ENCODE data around the gene SGPP2.

Gene SGPP2

GRCh38 chr2:222591661-222592060 is 167.3 kb downstream of the SGPP2 start:
- no peaks in the 10 kb centered on the region for H3F3A ChIP-seq (ENCODE audit: control insufficient read depth, insufficient read depth)
- no peak overlapping the region for H3K27ac ChIP-seq (ENCODE audit: low read depth, low read length)
- TF ChIP-seq CTCF (IDR thresholded peaks at IDR 0.05; ENCODE audit: low read depth, low read length, poor library complexity, severe bottlenecking) (no peak), EZH2phosphoT487 (IDR thresholded peaks at IDR 0.05; ENCODE audit: borderline replicate concordance, low read length) (no peak)
- no peak overlapping the region for H3K4me2 ChIP-seq (ENCODE audit: low read length)
- H3K27me3 ChIP-seq (ENCODE audit: control insufficient read depth, low read length), result no peaks in the 10 kb centered on the region
- no peaks in the 10 kb centered on the region for H3K4me1 ChIP-seq (ENCODE audit: control insufficient read depth, low read length)
- H4K20me1 ChIP-seq (ENCODE audit: control insufficient read depth, insufficient read depth, low read depth, low read length), result no peaks in the 10 kb centered on the region
- H3K36me3 ChIP-seq (ENCODE audit: control insufficient read depth, low read length), result peaks cover 56% of the 10 kb centered on the region
- no peak overlapping the region for H3K4me3 ChIP-seq (ENCODE audit: low read length)
- H3K9me2 ChIP-seq (replicated peaks; ENCODE audit: control insufficient read depth, low read length), result no peaks in the 10 kb centered on the region
- H3K79me2 ChIP-seq (ENCODE audit: control insufficient read depth, low read length), result peaks cover 18% of the 10 kb centered on the region
- H3K9me3 ChIP-seq (ENCODE audit: control insufficient read depth, insufficient read depth, low read length), result no peaks in the 10 kb centered on the region

GRCh38 chr2:222592176-222592575 is 167.8 kb downstream of the SGPP2 start:
- TF ChIP-seq CTCF (IDR thresholded peaks at IDR 0.05; ENCODE audit: low read depth, low read length, poor library complexity, severe bottlenecking), result no peak
- TF ChIP-seq EZH2phosphoT487 (IDR thresholded peaks at IDR 0.05; ENCODE audit: borderline replicate concordance, low read length), result no peak
- Histone ChIP-seq H3K79me2 (ENCODE audit: control insufficient read depth, low read length) (peaks cover 18% of the 10 kb centered on the region), H3K27ac (ENCODE audit: low read depth, low read length) (no peak overlapping the region), H3K9me2 (replicated peaks; ENCODE audit: control insufficient read depth, low read length) (no peaks in the 10 kb centered on the region), H3K4me1 (ENCODE audit: control insufficient read depth, low read length) (no peaks in the 10 kb centered on the region), H3K9me3 (ENCODE audit: control insufficient read depth, insufficient read depth, low read length) (no peaks in the 10 kb centered on the region), H4K20me1 (ENCODE audit: control insufficient read depth, insufficient read depth, low read depth, low read length) (no peaks in the 10 kb centered on the region), H3F3A (ENCODE audit: control insufficient read depth, insufficient read depth) (no peaks in the 10 kb centered on the region), H3K36me3 (ENCODE audit: control insufficient read depth, low read length) (peaks cover 61% of the 10 kb centered on the region), H3K27me3 (ENCODE audit: control insufficient read depth, low read length) (no peaks in the 10 kb centered on the region), H3K4me3 (ENCODE audit: low read length) (no peak overlapping the region), H3K4me2 (ENCODE audit: low read length) (no peak overlapping the region)

GRCh38 chr2:222594679-222595078 is 170.3 kb downstream of the SGPP2 start:
- no peaks in the 10 kb centered on the region for H3K4me1 ChIP-seq (ENCODE audit: control insufficient read depth, low read length)
- peaks cover 86% of the 10 kb centered on the region for H3K36me3 ChIP-seq (ENCODE audit: control insufficient read depth, low read length)
- H3K9me3 ChIP-seq (ENCODE audit: control insufficient read depth, insufficient read depth, low read length), result no peaks in the 10 kb centered on the region
- no peaks in the 10 kb centered on the region for H3K27me3 ChIP-seq (ENCODE audit: control insufficient read depth, low read length)
- H3K79me2 ChIP-seq (ENCODE audit: control insufficient read depth, low read length), result peaks cover 18% of the 10 kb centered on the region
- no peaks in the 10 kb centered on the region for H3F3A ChIP-seq (ENCODE audit: control insufficient read depth, insufficient read depth)
- H3K27ac ChIP-seq (ENCODE audit: low read depth, low read length), result no peak overlapping the region
- H3K4me2 ChIP-seq (ENCODE audit: low read length), result no peak overlapping the region
- H4K20me1 ChIP-seq (ENCODE audit: control insufficient read depth, insufficient read depth, low read depth, low read length), result no peaks in the 10 kb centered on the region
- H3K4me3 ChIP-seq (ENCODE audit: low read length), result no peak overlapping the region
- H3K9me2 ChIP-seq (replicated peaks; ENCODE audit: control insufficient read depth, low read length), result no peaks in the 10 kb centered on the region
- TF ChIP-seq EZH2phosphoT487 (IDR thresholded peaks at IDR 0.05; ENCODE audit: borderline replicate concordance, low read length) (no peak), CTCF (IDR thresholded peaks at IDR 0.05; ENCODE audit: low read depth, low read length, poor library complexity, severe bottlenecking) (no peak)

GRCh38 chr2:222595581-222595980 is 171.2 kb downstream of the SGPP2 start:
- Histone ChIP-seq H3K27ac (ENCODE audit: low read depth, low read length) (no peak overlapping the region), H4K20me1 (ENCODE audit: control insufficient read depth, insufficient read depth, low read depth, low read length) (no peaks in the 10 kb centered on the region), H3F3A (ENCODE audit: control insufficient read depth, insufficient read depth) (no peaks in the 10 kb centered on the region), H3K36me3 (ENCODE audit: control insufficient read depth, low read length) (peaks cover 90% of the 10 kb centered on the region), H3K27me3 (ENCODE audit: control insufficient read depth, low read length) (no peaks in the 10 kb centered on the region), H3K9me3 (ENCODE audit: control insufficient read depth, insufficient read depth, low read length) (no peaks in the 10 kb centered on the region), H3K4me1 (ENCODE audit: control insufficient read depth, low read length) (no peaks in the 10 kb centered on the region), H3K4me2 (ENCODE audit: low read length) (no peak overlapping the region), H3K79me2 (ENCODE audit: control insufficient read depth, low read length) (peaks cover 12% of the 10 kb centered on the region), H3K9me2 (replicated peaks; ENCODE audit: control insufficient read depth, low read length) (no peaks in the 10 kb centered on the region), H3K4me3 (ENCODE audit: low read length) (no peak overlapping the region)
- no peak for TF ChIP-seq EZH2phosphoT487 (IDR thresholded peaks at IDR 0.05; ENCODE audit: borderline replicate concordance, low read length)
- TF ChIP-seq CTCF (IDR thresholded peaks at IDR 0.05; ENCODE audit: low read depth, low read length, poor library complexity, severe bottlenecking), result no peak

Measured in DOHH2 (cell line).